ENCODE results near the gene STAG2.

DNA sequence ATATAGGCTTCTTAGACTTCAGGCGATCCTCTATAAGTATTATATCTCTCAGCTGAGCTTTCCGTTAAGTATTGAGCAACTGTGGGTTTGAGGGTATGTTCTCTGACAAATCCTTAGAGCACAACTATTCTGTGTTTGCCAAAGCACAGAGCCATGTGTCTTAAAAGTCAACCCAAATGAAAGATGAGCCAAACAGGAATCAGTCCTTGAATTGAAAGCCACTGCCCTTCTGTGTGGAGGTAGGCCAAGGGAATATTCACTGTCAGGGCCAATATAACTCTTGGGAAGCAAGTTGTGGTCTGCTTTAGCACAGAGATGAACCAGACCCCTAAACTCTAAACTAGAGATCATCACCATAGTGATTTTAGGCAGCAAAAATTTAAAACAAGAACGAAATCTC lies 164.0 kb downstream of the STAG2 start:
- TF ChIP-seq HDGF (IDR thresholded peaks at IDR 0.05; ENCODE audit: borderline replicate concordance): no peak
- TF ChIP-seq FOXA1 (IDR thresholded peaks at IDR 0.05): no peak
- TF ChIP-seq CTBP1 (IDR thresholded peaks at IDR 0.05; ENCODE audit: borderline replicate concordance): no peak
- no peak for TF ChIP-seq LEF1 (IDR thresholded peaks at IDR 0.05; ENCODE audit: borderline replicate concordance)

Measured in HEK293T (cell line).